CD4-positive, alpha-beta T cell treated with Interleukin-15 for 1 hour (primary cell): ENCODE results near the gene CLEC2L.
"Not testable (repeated sequence)": the region's sequence is repeated elsewhere in the genome, so short reads cannot be mapped to it uniquely, and the experiment has no call there.

Source experiments
- DNase-seq: peaks from one replicate; pipeline ENCODE4 v3.0.0-alpha.2; 2020

Gene CLEC2L

DNA sequence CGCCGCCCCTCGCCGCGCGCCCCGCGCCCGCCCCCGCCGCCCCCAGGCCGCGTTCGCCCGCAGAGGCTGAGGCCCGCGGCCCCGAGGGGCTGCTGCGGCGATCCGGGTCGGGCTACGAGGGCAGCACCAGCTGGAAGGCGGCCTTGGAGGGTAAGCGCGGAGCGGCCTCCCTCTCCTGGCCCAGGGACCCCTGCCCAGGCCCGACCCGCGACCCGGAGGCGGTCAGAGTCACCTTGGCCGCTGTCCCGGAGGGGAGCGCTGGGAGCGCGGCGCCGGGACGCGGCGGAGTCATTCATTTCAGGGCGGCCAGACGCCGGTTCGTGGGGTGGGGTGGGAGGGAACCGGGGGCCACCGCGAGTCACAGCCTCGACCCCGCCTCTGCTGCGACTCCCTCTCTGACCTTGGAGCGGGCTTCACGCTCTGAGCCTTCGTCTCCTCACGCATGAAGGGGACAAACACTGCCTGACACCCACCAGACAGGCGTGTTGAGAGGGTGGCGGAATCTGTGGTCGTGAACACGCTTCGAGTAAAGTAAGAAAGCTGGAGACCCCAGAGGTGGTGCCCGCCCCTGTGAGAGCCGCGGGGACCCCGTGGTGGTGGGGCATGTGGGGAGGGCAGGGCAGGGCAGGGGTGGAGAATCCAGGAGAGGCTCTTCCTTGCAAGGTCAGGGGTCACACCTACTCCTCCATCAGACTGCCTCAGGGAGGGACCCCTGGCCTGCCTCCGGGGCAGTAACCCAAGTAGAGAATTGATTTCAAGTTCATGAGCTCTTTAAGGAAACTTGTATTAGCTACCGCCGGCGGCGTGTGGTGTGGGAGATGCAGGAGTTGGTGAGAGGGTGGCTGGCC is 707 bp downstream of the CLEC2L start:
- DNase-seq = no peak

DNA sequence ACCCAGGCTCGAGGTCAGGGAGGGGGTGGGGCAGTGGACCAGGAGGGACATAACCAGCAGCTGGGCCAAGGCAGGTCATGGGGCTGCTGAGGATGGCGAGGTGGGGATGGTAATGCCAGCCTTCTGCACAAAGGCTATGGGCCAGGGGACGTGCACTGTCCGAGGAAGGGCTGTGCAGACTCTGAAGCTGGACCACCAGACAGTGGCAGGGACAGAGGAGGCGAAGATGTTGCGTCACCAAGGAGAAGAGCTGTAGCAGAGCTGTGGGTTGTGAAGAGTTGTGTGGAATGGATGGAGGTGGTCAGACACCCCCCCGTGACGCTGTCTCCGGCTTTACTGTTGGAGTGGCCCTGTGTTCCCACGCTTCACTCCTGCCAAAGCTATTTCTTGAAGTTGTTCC is 1.8 kb downstream of the CLEC2L start:
- no peak for DNase-seq

DNA sequence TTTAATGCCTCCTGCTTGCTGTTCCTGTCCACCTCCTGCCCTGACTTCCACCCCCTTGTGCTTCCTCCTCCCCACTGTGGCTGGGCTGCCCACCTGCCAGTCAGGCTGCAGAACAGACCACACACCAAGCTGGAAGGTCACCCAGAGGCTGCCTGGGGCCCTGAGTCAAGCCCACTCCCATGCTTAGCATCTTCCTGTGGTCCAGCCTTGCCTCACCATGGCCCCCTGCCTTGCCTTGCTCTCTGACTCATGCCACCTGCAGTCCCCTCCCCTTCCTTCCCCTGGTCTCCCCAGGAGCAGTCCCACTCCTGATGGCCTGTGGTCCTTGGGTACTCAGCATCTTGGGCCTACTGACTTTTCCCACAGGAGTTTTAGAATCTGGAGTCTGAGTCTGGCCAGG is 2.3 kb downstream of the CLEC2L start:
- no peak for DNase-seq

DNA sequence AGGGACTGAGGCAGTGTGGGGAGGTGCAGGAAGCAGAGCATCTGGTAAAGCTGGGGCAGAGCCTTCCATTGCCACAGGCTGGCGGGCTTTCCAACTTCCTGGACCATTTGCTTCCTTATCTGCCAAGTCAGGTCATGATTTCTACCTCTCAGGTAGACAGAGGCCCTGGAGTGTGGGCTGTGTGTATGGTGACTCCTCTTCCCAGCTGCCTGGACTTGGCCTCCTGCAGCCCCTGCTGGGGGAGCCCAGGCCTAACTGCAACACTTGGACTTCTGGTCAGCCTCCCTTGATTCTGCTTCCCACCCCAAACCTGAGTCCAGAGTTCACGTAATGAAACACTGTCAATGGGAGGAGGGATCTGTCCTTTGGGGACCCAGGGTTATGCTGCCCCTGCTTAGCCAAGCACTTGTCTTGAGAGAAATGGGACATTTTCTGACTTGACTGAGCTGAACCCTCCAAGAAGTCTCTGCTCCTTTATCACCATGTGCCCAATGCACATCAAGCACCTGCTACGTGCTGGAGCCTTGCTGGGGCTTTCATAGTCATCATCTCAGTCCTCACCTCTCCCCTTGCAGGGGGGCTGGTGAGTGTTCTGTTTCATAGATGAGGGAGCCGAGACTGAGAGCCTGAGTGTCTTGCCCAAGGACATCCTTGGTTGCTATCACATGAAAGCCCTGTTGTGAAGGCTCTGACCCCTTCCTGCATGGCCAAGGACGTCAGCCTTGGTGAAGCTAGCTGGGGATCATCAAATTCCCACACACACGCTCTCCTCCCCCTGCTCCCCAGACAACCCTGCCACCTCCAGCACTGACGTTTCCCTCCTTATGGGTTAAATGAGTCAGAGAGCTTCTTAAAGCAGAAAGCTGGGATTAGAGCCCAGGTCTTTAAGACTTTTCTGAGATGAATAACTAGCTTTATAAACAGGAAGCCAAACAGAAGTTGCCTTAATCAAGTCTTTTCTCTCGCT is 3.4 kb downstream of the CLEC2L start:
- DNase-seq = no peak

DNA sequence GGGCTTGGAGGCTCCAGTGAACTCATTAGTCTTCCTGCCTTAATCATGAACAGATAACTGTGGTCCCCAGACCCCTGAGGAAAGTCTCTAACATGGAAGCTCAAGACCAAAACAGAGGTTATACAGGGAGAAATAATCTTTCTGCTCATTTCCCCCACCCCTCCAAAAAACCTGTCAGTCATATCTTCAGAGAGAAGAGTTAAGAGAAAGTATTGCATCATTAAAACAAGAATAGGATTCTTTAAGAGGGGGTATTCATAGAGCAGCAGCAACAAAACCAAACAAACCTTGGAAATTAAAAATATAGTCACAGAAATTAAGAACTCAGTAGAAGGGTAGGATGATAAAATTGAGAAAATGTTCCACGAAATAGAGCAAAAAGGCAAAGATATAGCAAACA is 7.6 kb downstream of the CLEC2L start:
- no peak for DNase-seq

DNA sequence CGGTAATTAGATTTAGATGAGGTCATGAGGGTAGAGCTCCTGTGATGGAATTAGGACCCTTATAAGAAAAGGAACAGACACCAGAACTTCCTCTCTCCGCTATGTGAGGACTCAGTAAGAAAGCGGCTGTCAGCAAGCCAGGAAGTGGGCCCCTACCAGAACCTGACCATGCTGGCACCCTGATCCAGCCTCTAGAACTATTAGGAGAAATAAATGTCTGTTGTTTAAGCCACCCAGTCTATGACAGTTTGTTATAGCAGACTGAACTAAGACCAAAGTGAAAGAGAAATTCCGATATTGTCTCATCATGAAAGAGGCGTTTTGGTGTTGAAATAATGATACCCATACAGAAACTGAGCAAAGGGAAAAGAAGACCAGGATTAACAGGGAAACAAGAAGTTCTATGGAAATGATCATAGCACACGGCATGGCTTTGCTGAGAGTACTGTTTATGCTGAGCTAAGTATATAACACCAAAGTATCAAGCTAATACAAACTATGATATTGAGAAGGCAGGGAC is 9.2 kb downstream of the CLEC2L start:
- no peak for DNase-seq

DNA sequence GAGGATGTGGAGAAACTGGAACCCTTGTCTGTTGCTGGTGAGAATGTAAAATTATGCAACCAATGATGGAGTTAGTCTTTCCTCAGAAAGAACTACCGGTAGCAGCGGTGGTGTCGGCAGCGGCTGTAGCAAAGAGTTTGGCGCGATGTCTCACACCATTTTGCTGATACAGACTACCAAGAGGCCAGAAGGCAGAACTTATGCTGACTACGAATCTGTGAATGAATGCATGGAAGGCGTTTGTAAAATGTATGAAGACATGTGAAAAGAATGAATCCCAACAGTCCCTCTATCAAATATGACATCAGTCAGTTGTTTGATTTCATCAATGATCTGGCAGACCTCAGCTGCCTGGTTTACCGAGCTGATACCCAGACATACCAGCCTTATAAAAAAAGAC is 10.6 kb downstream of the CLEC2L start:
- DNase-seq = no peak

DNA sequence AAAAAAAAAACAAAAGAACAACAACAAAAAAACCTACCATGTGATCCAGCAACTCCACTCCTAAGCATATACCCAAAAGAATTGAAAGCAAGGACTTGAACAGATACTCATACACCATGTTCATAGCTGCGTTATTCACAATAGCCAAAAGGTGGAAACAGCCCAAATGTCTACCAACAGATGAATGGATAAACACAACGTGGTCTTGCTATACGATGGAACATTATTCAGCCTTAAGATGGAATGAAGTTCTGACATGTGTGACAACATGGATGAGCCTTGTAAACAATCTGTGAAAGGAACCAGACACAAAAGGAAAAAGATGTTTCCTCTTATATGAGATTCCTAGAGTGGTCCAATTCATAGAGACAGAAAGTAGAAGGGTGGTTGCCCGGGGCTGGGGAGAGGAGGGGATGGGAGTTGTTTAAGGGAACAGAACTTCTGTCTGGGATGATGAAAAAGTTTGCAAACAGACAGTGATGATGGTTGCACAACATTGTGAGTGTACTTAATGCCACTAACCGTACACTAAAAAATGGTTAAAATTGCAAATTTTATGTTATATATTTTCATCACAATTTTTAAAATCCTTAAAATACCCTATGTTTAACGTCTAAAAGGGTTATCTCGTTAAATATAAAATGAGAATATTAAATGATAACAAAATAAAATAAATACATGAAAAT is 11.6 kb downstream of the CLEC2L start:
- DNase-seq = no peak

DNA sequence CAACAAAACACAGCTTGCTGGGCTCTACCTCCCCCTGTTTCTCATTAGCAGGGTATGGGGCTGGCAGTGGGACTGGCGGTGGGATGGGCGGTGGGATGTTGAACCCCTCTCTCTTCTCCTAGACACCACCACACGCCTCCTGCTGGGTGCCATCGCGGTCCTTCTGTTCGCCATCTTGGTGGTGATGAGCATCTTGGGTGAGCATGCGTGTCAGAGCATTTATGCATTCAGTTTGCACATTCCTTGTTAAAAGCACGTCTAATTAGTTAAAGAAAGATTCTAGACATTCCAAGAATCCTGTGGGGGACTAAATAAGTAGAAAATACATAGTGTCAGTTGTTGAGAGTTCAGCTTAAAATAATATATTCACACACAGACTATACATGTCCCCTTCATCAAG is 12.7 kb downstream of the CLEC2L start:
- no peak for DNase-seq

DNA sequence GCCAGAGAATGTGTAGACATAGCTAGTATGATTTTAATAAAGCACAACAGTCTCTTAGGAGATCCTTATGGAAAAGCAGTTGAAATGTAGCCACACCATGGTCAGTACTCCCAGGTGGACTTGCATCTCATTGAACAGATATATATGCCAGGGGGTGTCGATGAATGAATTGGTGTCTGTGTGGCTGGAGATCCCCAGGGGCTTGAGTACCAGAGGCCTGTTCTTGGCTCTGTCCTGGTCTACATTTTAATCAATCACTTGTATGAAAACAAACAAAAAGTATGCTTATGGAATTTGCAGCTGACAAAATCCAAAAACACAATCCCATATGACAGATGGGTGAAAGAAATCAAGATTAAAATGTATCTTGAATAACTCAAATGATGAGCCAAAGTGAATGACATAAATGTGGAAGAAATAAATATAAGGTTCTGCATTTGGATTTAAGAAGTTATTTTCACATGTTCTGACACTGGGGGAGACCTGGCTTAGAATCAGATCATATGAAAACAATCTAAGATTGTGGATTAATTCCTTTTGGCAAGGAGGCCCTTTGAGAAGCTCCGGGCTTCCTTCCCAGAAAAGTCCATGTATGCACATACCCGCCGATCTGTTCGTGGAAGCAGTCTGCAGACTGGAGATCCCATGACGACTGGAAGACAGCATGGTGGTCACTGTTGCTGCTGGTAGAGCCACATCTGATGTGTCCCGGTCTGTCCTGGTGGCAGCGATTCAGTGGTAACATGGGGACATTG is 15.6 kb downstream of the CLEC2L start:
- no peak for DNase-seq

DNA sequence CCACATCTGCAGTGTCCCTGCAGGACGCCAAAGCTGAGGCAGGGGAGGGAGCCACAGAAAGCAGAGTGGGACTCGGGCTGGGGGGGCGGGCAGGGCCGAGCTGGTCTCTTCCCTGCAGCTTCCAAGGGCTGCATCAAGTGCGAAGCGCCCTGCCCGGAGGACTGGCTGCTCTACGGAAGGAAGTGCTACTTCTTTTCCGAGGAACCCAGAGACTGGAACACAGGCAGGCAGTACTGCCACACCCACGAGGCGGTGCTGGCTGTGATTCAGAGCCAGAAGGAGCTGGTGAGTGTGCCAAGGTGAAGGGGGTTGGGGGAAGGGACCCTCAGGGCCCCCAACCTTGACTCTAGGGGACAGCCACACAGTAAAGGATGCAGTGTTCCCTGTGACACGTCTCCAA is 16.7 kb downstream of the CLEC2L start:
- no peak for DNase-seq

DNA sequence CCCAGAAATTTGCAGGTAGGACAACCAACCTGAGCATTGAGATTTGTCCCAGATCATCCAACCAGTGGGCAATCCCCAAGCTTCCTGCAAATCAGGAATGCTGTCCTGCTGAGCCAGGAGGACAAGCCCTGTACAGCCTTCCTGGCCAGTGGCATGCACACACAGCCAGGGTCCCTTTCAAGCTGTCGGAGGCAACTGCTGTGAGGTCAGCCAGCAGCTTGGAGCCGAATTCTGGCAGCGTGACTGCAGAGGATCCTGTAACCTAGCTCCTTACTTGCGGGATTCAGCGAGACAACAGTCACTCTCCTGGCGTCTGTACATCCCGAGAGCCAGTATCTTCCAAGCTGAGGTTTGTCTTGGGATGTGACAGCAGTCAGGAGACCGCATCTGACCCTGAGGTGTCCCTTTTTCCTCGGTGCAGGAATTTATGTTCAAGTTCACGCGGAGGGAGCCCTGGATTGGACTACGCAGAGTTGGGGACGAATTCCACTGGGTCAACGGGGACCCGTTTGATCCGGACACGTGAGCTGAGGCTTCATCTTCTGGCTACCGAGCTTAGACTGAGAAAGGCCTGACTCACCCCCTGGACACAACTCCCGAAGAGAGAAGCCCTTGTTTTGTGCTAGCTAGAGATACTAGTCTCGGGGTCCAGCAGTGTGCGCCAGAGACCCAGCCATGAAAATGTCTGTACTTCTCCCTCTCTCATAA is 18.3 kb downstream of the CLEC2L start:
- no peak for DNase-seq

DNA sequence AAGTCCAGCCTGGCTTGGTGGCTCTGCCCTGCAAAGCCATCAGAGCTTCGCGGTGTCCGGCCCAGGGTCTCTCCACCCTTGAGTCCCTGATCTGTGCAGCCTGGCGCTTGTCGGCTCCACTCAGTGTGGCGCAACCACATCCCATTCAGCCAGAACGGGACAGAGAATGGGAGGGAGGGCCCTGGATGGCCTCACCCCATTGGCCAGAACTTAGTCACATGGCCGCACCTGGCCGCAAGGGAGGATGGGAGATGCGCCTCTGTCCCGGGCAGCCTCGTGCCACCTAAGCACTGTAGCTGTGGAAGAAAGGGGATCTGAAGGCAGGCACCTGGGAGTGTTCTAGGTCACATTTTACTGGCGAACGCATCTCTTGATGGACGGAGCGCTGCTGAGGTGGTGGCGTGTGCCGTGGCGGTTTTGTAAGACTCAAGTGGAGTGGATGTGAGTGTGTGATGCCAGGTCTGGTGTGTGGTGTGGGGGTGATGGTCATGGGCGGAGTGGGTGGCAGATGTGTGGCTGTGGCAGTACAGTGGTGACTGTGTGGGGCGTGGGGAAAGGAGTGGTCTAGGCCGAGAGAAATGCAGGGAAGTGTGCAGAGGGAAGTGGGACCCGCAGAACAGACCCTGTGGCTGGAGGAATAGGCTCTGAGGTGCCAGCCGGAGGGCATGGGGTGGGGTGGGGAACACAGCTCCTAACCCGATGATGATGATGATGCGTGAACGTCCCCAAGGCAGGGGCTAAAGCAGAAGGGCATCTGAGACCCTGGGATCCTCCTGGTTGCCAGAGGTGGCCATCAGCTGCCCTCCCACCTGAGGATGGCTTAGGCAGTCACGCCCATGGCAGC is 19.0 kb downstream of the CLEC2L start:
- no peak for DNase-seq

DNA sequence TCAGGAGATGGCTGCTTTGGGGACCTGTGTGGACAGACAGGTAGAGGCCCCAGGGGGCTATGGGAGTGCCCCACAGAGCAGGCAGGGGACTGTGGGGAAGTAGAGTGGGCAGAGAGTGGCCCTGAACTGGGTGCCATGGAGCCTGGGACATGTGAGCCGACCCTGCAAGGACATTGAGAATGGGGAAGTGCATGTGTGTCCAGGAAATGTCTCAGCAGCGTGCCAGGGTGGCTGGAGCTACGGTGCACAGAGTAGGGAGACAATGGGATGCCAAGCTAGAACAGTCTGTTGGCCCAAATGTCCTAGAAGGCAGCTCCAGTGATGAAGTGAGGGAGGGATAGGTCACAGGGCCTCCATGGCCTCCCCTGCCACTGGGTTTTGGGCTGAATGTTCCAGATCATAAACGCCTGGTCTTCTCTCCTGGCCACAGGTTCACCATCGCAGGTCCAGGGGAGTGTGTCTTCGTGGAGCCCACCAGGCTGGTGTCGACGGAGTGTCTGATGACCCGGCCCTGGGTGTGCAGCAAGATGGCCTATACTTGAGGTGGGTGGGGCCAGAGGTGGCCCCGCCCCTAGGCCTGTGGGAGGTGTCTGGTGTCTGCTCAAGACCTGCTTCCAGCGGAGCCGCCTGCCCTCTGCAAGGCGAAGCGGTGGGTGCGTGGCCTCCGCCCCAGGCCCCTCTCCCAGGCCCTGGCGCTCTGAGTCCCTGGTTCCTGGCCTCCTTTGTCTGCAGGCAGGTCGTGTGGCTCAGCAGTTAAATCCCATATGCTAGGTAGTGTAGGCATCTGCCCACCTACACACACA is 20.5 kb downstream of the CLEC2L start:
- no peak for DNase-seq

DNA sequence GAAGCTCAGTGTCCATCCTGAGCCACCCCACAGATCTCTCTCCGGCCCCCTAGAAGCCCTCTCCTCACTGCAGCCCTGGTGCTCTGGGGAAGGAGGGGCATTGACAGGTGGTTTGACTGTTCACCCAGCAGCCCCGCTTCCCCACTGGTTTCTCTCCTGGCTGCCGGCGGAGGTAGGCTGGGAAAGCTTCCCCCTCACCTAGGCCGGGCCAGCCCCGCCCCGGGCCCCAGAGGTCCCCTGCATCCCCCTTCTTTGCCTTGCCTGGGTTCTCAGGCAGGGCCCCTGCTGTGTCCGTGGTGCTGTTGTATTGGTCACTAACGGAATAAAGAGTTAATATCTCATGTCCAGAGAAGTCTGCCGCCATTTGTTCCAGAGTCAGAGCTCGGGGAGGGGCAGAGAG is 21.2 kb downstream of the CLEC2L start:
- DNase-seq = no peak

DNA sequence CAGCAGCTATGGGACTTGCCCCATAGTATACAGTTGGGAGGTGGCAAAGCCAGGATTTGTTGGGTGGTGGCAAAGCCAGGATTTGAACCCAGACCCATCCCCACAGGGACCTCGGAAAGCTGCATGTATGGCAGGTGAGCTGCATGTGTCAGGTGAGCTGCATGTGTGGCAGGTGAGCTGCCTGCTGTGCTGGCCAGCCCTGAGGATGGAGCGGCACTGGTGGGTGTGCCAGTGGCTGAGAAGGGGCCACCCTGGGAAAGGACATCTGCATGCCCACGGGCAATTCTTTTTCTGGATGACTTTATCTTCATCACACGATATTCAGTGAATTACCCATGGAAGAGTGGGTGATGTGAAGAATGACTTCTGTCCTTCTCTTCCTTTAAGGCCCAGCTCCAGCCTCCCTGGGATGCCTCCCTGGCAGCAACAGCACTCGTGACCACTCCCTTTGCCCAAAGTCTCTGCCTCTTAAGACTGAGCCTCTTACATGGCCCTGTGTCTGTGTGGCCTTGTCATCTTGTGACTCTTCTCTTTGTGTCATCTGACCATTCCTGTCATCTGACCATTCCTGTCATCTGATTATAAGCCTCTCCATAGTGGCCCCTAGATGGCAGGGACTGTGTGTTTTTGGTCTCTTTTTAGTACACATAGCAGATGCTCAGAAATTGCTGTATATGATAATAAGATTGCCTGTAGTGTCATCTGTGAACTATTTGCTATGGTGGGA is 25.0 kb downstream of the CLEC2L start:
- no peak for DNase-seq

DNA sequence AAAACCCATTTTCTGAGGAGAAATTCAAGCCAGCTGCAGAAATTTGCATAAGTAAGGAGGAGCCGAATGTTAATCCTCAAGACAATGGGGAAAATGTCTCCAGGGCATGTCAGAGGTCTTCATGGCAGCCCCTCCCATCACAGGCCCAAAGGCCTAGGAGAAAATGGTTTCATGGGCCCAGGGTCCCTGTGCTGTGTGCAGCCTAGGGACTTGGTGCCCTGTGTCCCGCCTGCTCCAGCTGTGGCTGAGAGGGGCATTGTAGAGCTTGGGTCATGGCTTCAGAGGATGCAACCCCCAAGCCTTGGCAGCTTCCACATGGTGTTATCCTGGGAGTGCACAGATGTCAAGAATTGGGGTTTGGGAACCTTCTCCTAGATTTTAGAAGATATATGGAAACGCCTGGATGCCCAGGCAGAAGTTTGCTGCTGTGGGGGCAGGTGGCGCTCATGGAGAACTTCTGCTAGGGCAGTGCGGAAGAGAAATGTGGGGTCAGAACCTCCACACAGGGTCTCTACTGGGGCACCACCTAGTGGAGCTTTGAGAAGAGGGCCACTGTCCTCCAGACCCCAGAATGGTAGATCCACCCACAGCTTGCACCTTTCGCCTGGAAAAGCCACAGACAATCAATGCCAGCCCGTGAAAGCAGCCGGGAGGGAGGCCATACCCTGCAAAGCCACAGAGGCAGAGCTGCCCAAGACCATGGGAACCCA is 30.7 kb downstream of the CLEC2L start:
- DNase-seq = not testable (repeated sequence)

DNA sequence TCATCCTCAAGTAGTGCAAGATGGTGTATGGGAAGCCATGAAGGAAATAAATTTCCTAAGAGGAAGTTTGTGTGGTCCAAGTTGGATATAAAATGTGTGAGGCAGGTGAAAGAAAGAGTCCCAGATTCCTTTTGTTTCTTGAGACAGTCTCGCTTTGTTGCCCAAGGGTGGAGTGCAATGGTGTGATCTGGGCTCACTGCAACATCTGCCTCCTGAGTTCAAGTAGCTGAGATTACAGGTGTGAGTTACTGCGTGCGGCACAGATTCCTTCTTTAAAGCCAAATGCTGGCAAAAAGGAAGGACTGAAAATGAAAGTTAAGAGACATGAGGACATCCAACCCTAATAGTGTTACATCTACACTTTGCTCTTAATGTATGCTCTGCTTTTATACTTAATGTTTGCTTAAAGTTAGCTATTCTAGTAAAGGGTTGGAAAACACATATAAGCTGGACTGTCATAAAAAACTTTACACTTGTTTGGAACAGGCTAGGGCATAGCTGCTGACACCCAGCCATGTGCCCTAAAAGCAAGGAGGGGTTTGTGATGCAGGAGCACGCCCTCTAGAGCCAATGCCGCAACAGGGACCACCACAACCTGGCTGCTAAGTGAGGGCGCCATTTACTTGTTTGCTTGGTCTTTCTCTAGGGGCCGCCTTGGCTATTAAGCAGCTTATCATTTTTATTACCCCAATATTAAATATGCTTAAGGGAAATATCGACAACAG is 34.5 kb downstream of the CLEC2L start:
- no peak for DNase-seq
